K562 (cell line): ENCODE data around the gene POLN. TPM values are rescaled to one million over a fixed set of nuclear protein-coding genes. Genes with fewer than 3 reads are reported as not detected.

Experiments used
- ATAC-seq: fragments of 200-7000 bp; cut with Tn5 transposase; 3 replicates; pipeline ENCODE4 v1.9.1; 2020; ENCODE audit warnings: moderate library complexity
- BruUV-seq: library from RNA; stranded (reverse); fragments of 400-500 nt; replicated peaks from 2 replicates; lab custom pipeline; 2021; lab: Mats Ljungman, UMichigan
- CTCF ChIA-PET: fragments of 300-600 bp; formaldehyde crosslinking; extraction: SDS; loops from one replicate; lab custom pipeline; 2021; ENCODE audit warnings: low intra/inter-chr PET ratio; lab: Yijun Ruan, JAX
- POLR2A ChIA-PET: fragments of 300-600, 350-650 bp; sonication (Branson Sonifier 250); formaldehyde crosslinking; extraction: SDS; loops from one replicate; lab custom pipeline; 2021; ENCODE audit warnings: antibody characterized with exemption, inconsistent platforms; lab: Yijun Ruan, JAX
- DNase-seq, 4 experiments: peaks; one replicate each; pipeline versions ENCODE4 v3.0.0 to v3.0.0-alpha.2; 2011 to 2018; ENCODE audit warnings: low spot score in 3 of 4, mixed read lengths in 3 of 4; ENCODE audit errors: extremely low read depth in 1 of 4
- FAIRE-seq: peaks from 2 replicates; lab custom pipeline; 2011; peaks lifted over from hg19 to GRCh38; lab: Jason Lieb, UNC
- H2AFZ ChIP-seq: 2 replicates; pipeline ENCODE4 v1.6.0; 2011; ENCODE audit warnings: low read depth, low read length, control low read depth, inconsistent platforms
- H3K27ac ChIP-seq: fragments of 200-600 bp; 3 replicates; pipeline ENCODE4 v1.8.0; 2011; ENCODE audit warnings: low read depth, mild to moderate bottlenecking, control low read depth, inconsistent platforms, low read length, moderate library complexity, mixed read lengths; ENCODE audit errors: extremely low read depth
- H3K27me3 ChIP-seq, 2 experiments: fragments of 300-600 bp in 1 of 2; 2 replicates in 1 of 2; 3 replicates in 1 of 2; pipeline versions ENCODE4 v1.6.0 to v1.8.0; 2011; ENCODE audit warnings: inconsistent platforms in 2 of 2, low read length in 2 of 2, mild to moderate bottlenecking in 1 of 2, mixed read lengths in 1 of 2, moderate library complexity in 1 of 2; ENCODE audit not compliant: control insufficient read depth in 2 of 2, insufficient read depth in 2 of 2
- H3K36me3 ChIP-seq: fragments of 300-600 bp; 3 replicates; pipeline ENCODE4 v1.8.0; 2011; ENCODE audit warnings: mild to moderate bottlenecking, low read length, inconsistent platforms; ENCODE audit not compliant: control insufficient read depth, insufficient read depth
- H3K4me1 ChIP-seq, 2 experiments: fragments of 200-600 bp in 1 of 2; replicated peaks in 1 of 2; 2 replicates in 1 of 2; 3 replicates in 1 of 2; pipeline versions ENCODE4 v1.5.1 to v1.8.0; 2011; ENCODE audit warnings: inconsistent platforms in 2 of 2, low read length in 2 of 2, mild to moderate bottlenecking in 1 of 2, mixed read lengths in 1 of 2, moderate library complexity in 1 of 2; ENCODE audit not compliant: control insufficient read depth in 2 of 2, insufficient read depth in 2 of 2
- H3K4me2 ChIP-seq: 2 replicates; pipeline ENCODE4 v1.6.1; 2011; ENCODE audit warnings: low read length, control low read depth, inconsistent platforms, mixed read lengths; ENCODE audit not compliant: insufficient read depth
- H3K4me3 ChIP-seq: fragments of 200-600 bp; sonication (generic), shearing (Covaris generic); 2 replicates; pipeline ENCODE4 v1.5.1; 2016; ENCODE audit warnings: control low read depth, inconsistent platforms
- H3K79me2 ChIP-seq: fragments of 200-600 bp; 3 replicates; pipeline ENCODE4 v1.8.0; 2011; ENCODE audit warnings: low read length, inconsistent platforms; ENCODE audit not compliant: control insufficient read depth, insufficient read depth
- H3K9ac ChIP-seq, 2 experiments: 2 replicates each; pipeline versions ENCODE4 v1.6.0 to v1.6.1; 2011; ENCODE audit warnings: low read depth in 2 of 2, low read length in 2 of 2, control low read depth in 1 of 2, inconsistent platforms in 1 of 2, mild to moderate bottlenecking in 1 of 2, mixed read lengths in 1 of 2; ENCODE audit not compliant: insufficient read depth in 1 of 2
- H3K9me1 ChIP-seq: one replicate; pipeline ENCODE4 v1.6.0; 2011; ENCODE audit warnings: inconsistent platforms, mild to moderate bottlenecking, low read length, moderate library complexity; ENCODE audit not compliant: control insufficient read depth, insufficient read depth
- H3K9me3 ChIP-seq: replicated peaks from 2 replicates; pipeline ENCODE4 v1.5.1; 2011; ENCODE audit warnings: low read depth, low read length, inconsistent platforms; ENCODE audit not compliant: control insufficient read depth, insufficient read depth
- H4K20me1 ChIP-seq: replicated peaks from 2 replicates; pipeline ENCODE4 v1.6.1; 2011; ENCODE audit warnings: low read length, inconsistent platforms, mixed read lengths; ENCODE audit not compliant: control insufficient read depth, insufficient read depth
- NEUROD1 ChIP-seq: fragments of 150-350 bp; IDR thresholded peaks from 2 replicates; pipeline ENCODE4 v1.6.1; 2014; ENCODE audit warnings: borderline replicate concordance, low read length, low read depth; ENCODE audit not compliant: partially characterized antibody
- RBFOX2 ChIP-seq: fragments of 200-400 bp; formaldehyde crosslinking; IDR thresholded peaks from 2 replicates; pipeline ENCODE4 v1.6.1; 2017; ENCODE audit warnings: low read depth, mild to moderate bottlenecking, low read length, moderate library complexity
- ZBTB33 ChIP-seq: sonication (generic); formaldehyde crosslinking; IDR thresholded peaks from 2 replicates; pipeline ENCODE4 v1.8.1; 2023; ENCODE audit warnings: mild to moderate bottlenecking, missing genetic modification reagents
- ZBTB7A ChIP-seq: IDR thresholded peaks from 2 replicates; pipeline ENCODE4 v1.6.1; 2011; ENCODE audit warnings: low read depth, mild to moderate bottlenecking, low read length, moderate library complexity, borderline replicate concordance; ENCODE audit not compliant: control insufficient read depth
- WGBS: fragments of 100-300 bp; shearing (Covaris generic); methylation state at CpG from one replicate; pipeline ENCODE4 v1.1.6; 2016; ENCODE audit warnings: low coverage, mixed read lengths; ENCODE audit not compliant: insufficient coverage; ENCODE audit errors: missing lambda C conversion rate; 5-methylcytosine and 5-hydroxymethylcytosine counted together
- in situ Hi-C: fragments of 300-500 bp; cut with MboI; formaldehyde crosslinking; loops from 4 replicates; pipeline ENCODE4 v1.15.0; 2018; ENCODE audit warnings: inconsistent platforms, mixed read lengths
- intact Hi-C: fragments of 100-400 bp; cut with micrococcal nuclease; formaldehyde crosslinking; loops from 2 replicates; pipeline ENCODE4 v1.14.2; 2022
- polyA plus RNA-seq, 8 experiments: library from polyadenylated mRNA; depleted of rRNA in 4 of 8; stranded (reverse) in 5 of 8; unstranded in 3 of 8; fragments of >200 nt; fragmentation: Nextera tagmentation in 2 of 8; fragmentation: Illumina TruSeq in 1 of 8; extraction: Ambion mirVana in 2 of 8; extraction: Trizol in 1 of 8; gene quantifications; 2 replicates each; pipeline versions ENCODE4 v1.2.1 to v1.2.3, GENCODE V29; 2011 to 2014; ENCODE audit warnings: inconsistent platforms in 1 of 8, missing spikeins in 1 of 8
- total RNA-seq, 7 experiments: library from RNA; depleted of rRNA in 6 of 7; stranded (reverse); fragments of >200 nt in 6 of 7; fragmentation: Illumina TruSeq in 2 of 7; extraction: Trizol in 2 of 7; gene quantifications; 2 replicates each; pipeline versions ENCODE4 v1.2.1 to v1.2.3, GENCODE V29; 2011 to 2021; ENCODE audit warnings: low replicate concordance in 1 of 7

Gene POLN
- total and polyA plus RNA-seq, 9 of the 15 experiments (the other 6 are each of a cell fraction or from before 2014, with no cell fraction given), result 0.08 to 0.91 (median 0.32) TPM

DNA sequence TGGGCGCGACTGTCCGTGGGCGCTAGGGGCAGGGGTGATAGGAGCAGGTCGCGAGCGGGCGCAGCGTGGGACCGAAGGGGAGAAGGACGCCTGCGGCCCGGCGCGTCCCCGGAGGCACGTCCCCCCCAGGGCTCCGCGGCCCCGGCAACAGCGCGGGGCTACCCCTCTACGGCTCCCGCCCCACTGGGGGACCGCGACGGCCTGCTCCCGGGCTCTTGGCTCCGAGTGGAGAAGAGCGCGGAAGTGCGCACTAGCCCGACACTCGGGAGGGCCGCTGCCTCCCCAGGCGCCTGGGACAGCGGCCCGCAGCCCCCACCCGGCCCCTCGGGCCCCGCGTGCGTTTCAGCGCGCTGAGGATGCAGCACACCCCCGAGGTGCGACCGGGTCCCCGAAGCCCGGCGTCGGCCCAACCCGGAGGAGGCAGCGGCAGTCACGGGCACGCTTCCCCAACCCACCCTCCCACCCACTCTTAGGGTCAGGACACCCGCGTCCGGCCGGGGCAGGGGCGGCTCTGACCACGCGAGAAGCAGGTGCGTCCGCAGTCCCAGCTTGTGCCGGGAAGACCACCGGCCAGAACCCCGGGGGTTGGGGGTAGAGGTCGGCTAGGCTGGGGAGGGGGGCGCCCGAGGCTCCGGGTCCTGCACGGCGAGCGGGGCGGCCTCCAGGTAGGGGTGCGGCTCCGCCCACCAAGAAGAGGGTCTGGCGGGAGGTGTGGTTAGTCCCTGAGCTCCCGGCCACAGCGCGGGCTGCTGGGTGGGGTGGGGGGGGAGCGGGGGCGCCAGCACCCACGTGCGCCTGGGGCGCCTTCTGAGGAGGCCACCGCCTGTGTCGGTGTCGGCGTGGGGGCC lies 201.3 kb downstream of the POLN start:
- H4K20me1 ChIP-seq, result no peaks in the 10 kb centered on the region
- no peak overlapping the region for H2AFZ ChIP-seq
- ATAC-seq (no peak), DNase-seq (peak in 3 of 4 experiments; percentile 7 to 11 (median 10)), FAIRE-seq (no peak)
- H3K4me2 ChIP-seq, result no peak overlapping the region
- no peak overlapping the region for H3K27ac ChIP-seq
- no peaks in the 10 kb centered on the region for H3K27me3 ChIP-seq
- no peaks in the 10 kb centered on the region for H3K9me3 ChIP-seq
- no peaks in the 10 kb centered on the region for H3K79me2 ChIP-seq
- no peaks in the 10 kb centered on the region for H3K36me3 ChIP-seq
- peaks cover 3 to 41% of the 10 kb centered on the region in 2 experiments; a peak in 2 of 5 replicates for H3K4me1 ChIP-seq
- POLR2A ChIA-PET, result interaction anchor here (0.6 kb wide), 1 partner anchor 320 kb away, joined by 3 read pairs; the partner anchor contains the start of genes TACC3 and TMEM129
- TF ChIP-seq ZBTB33 (CRISPR knock-in tag) (peak; percentile 65), RBFOX2 (no peak), NEUROD1 (no peak), ZBTB7A (peak; percentile 25; the same call in 1 of the 2 replicates)
- no peak overlapping the region for H3K9ac ChIP-seq
- BruUV-seq, result no TSS peak
- H3K9me1 ChIP-seq, result no peaks in the 10 kb centered on the region
- in situ Hi-C loops (no loop called here), intact Hi-C loops (loop anchor here (5.0 kb wide), 1 partner anchor 33 kb away; the partner anchor contains the start of gene NELFA)
- no peak overlapping the region for H3K4me3 ChIP-seq
- 95% methylated on average over 19 of the region's 91 CpGs for WGBS
- CTCF ChIA-PET, result no interaction called here
